Common myeloid progenitor, CD34-positive (primary cell): Measurements from ENCODE around the gene GPER1.

Experiments used
- CTCF ChIA-PET: fragments of 350-600 bp; sonication (Branson Sonifier 250); formaldehyde crosslinking; loops from one replicate; lab custom pipeline; 2021; ENCODE audit warnings: antibody characterized with exemption; lab: Charles Lee
- POLR2A ChIA-PET: fragments of 350-600 bp; sonication (Branson Sonifier 250); formaldehyde crosslinking; loops from one replicate; lab custom pipeline; 2021; ENCODE audit warnings: antibody characterized with exemption; lab: Charles Lee
- DNase-seq, 3 donors: peaks; one replicate each; pipeline versions ENCODE4 v3.0.0 to v3.0.0-alpha.2; 2013
- H3K27ac ChIP-seq, 2 experiments: 1 replicate in 1 of 2; 2 replicates in 1 of 2; pipeline ENCODE4 v1.7.0; 2013; ENCODE audit warnings: inconsistent platforms in 2 of 2, low read length in 2 of 2, mild to moderate bottlenecking in 2 of 2, low read depth in 1 of 2, moderate library complexity in 1 of 2; ENCODE audit not compliant: severe bottlenecking in 2 of 2, insufficient read depth in 1 of 2, poor library complexity in 1 of 2
- H3K27me3 ChIP-seq, 5 experiments: replicated peaks in 2 of 5; 1 replicate in 3 of 5; 2 replicates in 2 of 5; pipeline versions ENCODE4 v1.6.1 to v1.7.0; 2013; ENCODE audit warnings: low read length in 4 of 5, mild to moderate bottlenecking in 2 of 5, moderate library complexity in 2 of 5, inconsistent platforms in 1 of 5; ENCODE audit not compliant: insufficient read depth in 5 of 5, control insufficient read depth in 4 of 5
- H3K36me3 ChIP-seq, 4 experiments: 1 replicate in 2 of 4; 2 replicates in 2 of 4; pipeline versions ENCODE4 v1.6.1 to v1.7.0; 2013; ENCODE audit warnings: low read length in 3 of 4, control low read depth in 1 of 4, mild to moderate bottlenecking in 1 of 4; ENCODE audit not compliant: control insufficient read depth in 4 of 4, insufficient read depth in 4 of 4
- H3K4me1 ChIP-seq, 4 experiments: 1 replicate in 3 of 4; 2 replicates in 1 of 4; pipeline versions ENCODE4 v1.6.1 to v1.7.1; 2013; ENCODE audit warnings: low read length in 3 of 4, mild to moderate bottlenecking in 3 of 4, control low read depth in 1 of 4, inconsistent platforms in 1 of 4, moderate library complexity in 1 of 4; ENCODE audit not compliant: control insufficient read depth in 4 of 4, insufficient read depth in 4 of 4; ENCODE audit errors: control extremely low read depth in 1 of 4
- H3K4me3 ChIP-seq, 7 experiments: 1 replicate in 4 of 7; 2 replicates in 3 of 7; pipeline versions ENCODE4 v1.5.1 to v1.7.0; 2013; ENCODE audit warnings: mild to moderate bottlenecking in 7 of 7, low read length in 6 of 7, moderate library complexity in 6 of 7, inconsistent platforms in 2 of 7, low read depth in 2 of 7, control low read depth in 1 of 7; ENCODE audit not compliant: insufficient read depth in 4 of 7, control insufficient read depth in 1 of 7; ENCODE audit errors: extremely low read depth in 1 of 7
- H3K9me3 ChIP-seq, 5 experiments: 1 replicate in 4 of 5; 2 replicates in 1 of 5; pipeline versions ENCODE4 v1.6.1 to v1.7.1; 2013; ENCODE audit warnings: low read length in 4 of 5, mild to moderate bottlenecking in 2 of 5, inconsistent platforms in 1 of 5, low read depth in 1 of 5, moderate library complexity in 1 of 5; ENCODE audit not compliant: control insufficient read depth in 4 of 5, insufficient read depth in 2 of 5; ENCODE audit errors: control extremely low read depth in 1 of 5
- WGBS: methylation state at CpG from one replicate; pipeline ENCODE4 v1.1.5; 2013; ENCODE audit not compliant: insufficient coverage; 5-methylcytosine and 5-hydroxymethylcytosine counted together

GPER1 gene

GRCh38 chr7:1080921-1081255 lies 7.0 kb upstream of the GPER1 start:
- no peaks in the 10 kb centered on the region for H3K27me3 ChIP-seq
- no peaks in the 10 kb centered on the region for H3K9me3 ChIP-seq
- peaks cover 0 to 4% (median 0%) of the 10 kb centered on the region in 4 experiments for H3K36me3 ChIP-seq
- ChIA-PET POLR2A (no interaction called here), CTCF (interaction anchor here (1.4 to 1.5 kb wide), 2 partner anchors 95 to 108 kb away, joined by 4 read pairs; no protein-coding TSS in a partner anchor)
- no peak for DNase-seq
- peaks cover 0 to 11% (median 0%) of the 10 kb centered on the region in 4 experiments for H3K4me1 ChIP-seq
- 98% methylated on average over 14 of the region's 16 CpGs for whole genome bisulfite sequencing
- H3K27ac ChIP-seq, result no peak overlapping the region
- H3K4me3 ChIP-seq, result no peak overlapping the region

- H3K27me3 ChIP-seq, result no peaks in the 10 kb centered on the region
- no peak overlapping the region for H3K27ac ChIP-seq
- ChIA-PET CTCF (interaction anchor here (1.4 to 1.5 kb wide), 2 partner anchors 94 to 108 kb away, joined by 4 read pairs; no protein-coding TSS in a partner anchor), POLR2A (no interaction called here)
- H3K4me1 ChIP-seq, result peaks cover 0 to 11% (median 0%) of the 10 kb centered on the region in 4 experiments
- no peak for DNase-seq
- WGBS, result 95% methylated on average over 11 of the region's 20 CpGs
- H3K9me3 ChIP-seq, result no peaks in the 10 kb centered on the region
- H3K4me3 ChIP-seq, result no peak overlapping the region
- H3K36me3 ChIP-seq, result peaks cover 0 to 4% (median 0%) of the 10 kb centered on the region in 4 experiments
Measured at GRCh38 chr7:1081336-1081735, 6.6 kb upstream of the GPER1 start.

GRCh38 chr7:1081931-1082401 lies 5.9 kb upstream of the GPER1 start:
- Histone ChIP-seq H3K4me3 (no peak overlapping the region), H3K36me3 (peaks cover 0 to 4% (median 0%) of the 10 kb centered on the region in 4 experiments), H3K27me3 (no peaks in the 10 kb centered on the region), H3K4me1 (peaks cover 0 to 14% (median 4%) of the 10 kb centered on the region in 4 experiments), H3K27ac (no peak overlapping the region), H3K9me3 (no peaks in the 10 kb centered on the region)
- ChIA-PET CTCF (interaction anchor here (1.4 to 1.5 kb wide), 2 partner anchors 94 to 109 kb away, joined by 4 read pairs; no protein-coding TSS in a partner anchor), POLR2A (no interaction called here)
- 93% methylated on average over 27 of the region's 31 CpGs for WGBS
- DNase-seq, result no peak

GRCh38 chr7:1083729-1084657 lies 3.9 kb upstream of the GPER1 start:
- peaks cover 0 to 25% (median 8%) of the 10 kb centered on the region in 4 experiments for H3K4me1 ChIP-seq
- no peaks in the 10 kb centered on the region for H3K27me3 ChIP-seq
- H3K9me3 ChIP-seq, result no peaks in the 10 kb centered on the region
- peak in 1 of 3 donors; percentile 31 for DNase-seq
- no peak overlapping the region for H3K4me3 ChIP-seq
- H3K27ac ChIP-seq, result no peak overlapping the region
- peaks cover 0 to 4% (median 0%) of the 10 kb centered on the region in 4 experiments for H3K36me3 ChIP-seq
- CTCF ChIA-PET, result interaction anchor here (0.6 to 2.3 kb wide), 4 partner anchors 13 to 91 kb away, joined by 3 to 10 read pairs (median 4); no protein-coding TSS in a partner anchor
- POLR2A ChIA-PET, result no interaction called here
- WGBS, result 91% methylated on average over 40 of the region's 45 CpGs

- no peaks in the 10 kb centered on the region for H3K9me3 ChIP-seq
- no peak overlapping the region for H3K27ac ChIP-seq
- H3K4me3 ChIP-seq, result no peak overlapping the region
- H3K27me3 ChIP-seq, result no peaks in the 10 kb centered on the region
- H3K36me3 ChIP-seq, result peaks cover 0 to 4% (median 0%) of the 10 kb centered on the region in 4 experiments
- peaks cover 0 to 15% (median 8%) of the 10 kb centered on the region in 4 experiments for H3K4me1 ChIP-seq
- ChIA-PET CTCF (interaction anchor here (0.7 to 2.3 kb wide), 7 partner anchors 14 to 92 kb away, joined by 3 to 10 read pairs (median 4); a partner anchor contains a TSS), POLR2A (no interaction called here)
- over 99% methylated on average over 7 of the region's 10 CpGs for WGBS
- no peak for DNase-seq
Measured at GRCh38 chr7:1085266-1085665, 2.6 kb upstream of the GPER1 start.

- no peaks in the 10 kb centered on the region for H3K36me3 ChIP-seq
- no peak overlapping the region for H3K4me3 ChIP-seq
- peaks cover 0 to 17% (median 8%) of the 10 kb centered on the region in 4 experiments for H3K4me1 ChIP-seq
- POLR2A ChIA-PET, result no interaction called here
- no peaks in the 10 kb centered on the region for H3K27me3 ChIP-seq
- CTCF ChIA-PET, result interaction anchor here (0.7 to 2.3 kb wide), 18 partner anchors 11 to 267 kb away, joined by 3 to 10 read pairs (median 3); a partner anchor contains a TSS
- no peak overlapping the region for H3K27ac ChIP-seq
- no peak for DNase-seq
- WGBS, result 96% methylated on average over 11 of the region's 11 CpGs
- H3K9me3 ChIP-seq, result no peaks in the 10 kb centered on the region
Measured at GRCh38 chr7:1085910-1086421, 1.9 kb upstream of the GPER1 start.
